Ovary (tissue), 3 donors: ENCODE data around the gene FUT9.

ENCODE experiments used
- POLR2A ChIP-seq: fragments of 450-650 bp; IDR thresholded peaks from one replicate; pipeline ENCODE4 v1.6.1; 2017; ENCODE audit warnings: antibody characterized with exemption, mild to moderate bottlenecking, moderate library complexity
- TF ChIP-seq, protein P1 (sequence below), 3 donors: fragments of 450-650 bp in 2 of 3; fragments of 200-600 bp in 1 of 3; IDR thresholded peaks; one replicate each; pipeline versions ENCODE4 v1.5.1 to v1.8.0; 2016 to 2022; ENCODE audit warnings: antibody characterized with exemption in 3 of 3, mild to moderate bottlenecking in 1 of 3
- donor health status: DM: no; HTN: no; CAD: no.

DNA sequence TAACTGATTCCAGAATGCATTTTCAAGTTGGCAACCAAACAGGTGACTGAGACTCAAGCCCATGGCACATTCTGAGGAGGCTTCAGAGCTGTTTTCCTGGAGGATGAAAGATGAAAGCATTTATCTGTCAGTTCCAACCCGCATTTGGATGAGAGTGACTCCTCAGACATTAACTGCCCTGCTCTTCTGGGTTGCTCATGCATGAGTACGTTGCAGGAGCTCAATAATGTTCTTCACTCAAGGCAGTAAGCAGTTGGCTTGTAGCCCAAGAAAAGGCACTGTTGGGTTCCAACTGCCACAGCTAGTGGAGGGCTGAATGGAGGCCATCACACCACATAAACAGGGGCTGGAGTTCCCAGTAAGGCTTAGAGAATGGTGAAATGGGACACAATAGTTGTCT is 155.3 kb downstream of the FUT9 start:
- TF ChIP-seq, protein P1, sequence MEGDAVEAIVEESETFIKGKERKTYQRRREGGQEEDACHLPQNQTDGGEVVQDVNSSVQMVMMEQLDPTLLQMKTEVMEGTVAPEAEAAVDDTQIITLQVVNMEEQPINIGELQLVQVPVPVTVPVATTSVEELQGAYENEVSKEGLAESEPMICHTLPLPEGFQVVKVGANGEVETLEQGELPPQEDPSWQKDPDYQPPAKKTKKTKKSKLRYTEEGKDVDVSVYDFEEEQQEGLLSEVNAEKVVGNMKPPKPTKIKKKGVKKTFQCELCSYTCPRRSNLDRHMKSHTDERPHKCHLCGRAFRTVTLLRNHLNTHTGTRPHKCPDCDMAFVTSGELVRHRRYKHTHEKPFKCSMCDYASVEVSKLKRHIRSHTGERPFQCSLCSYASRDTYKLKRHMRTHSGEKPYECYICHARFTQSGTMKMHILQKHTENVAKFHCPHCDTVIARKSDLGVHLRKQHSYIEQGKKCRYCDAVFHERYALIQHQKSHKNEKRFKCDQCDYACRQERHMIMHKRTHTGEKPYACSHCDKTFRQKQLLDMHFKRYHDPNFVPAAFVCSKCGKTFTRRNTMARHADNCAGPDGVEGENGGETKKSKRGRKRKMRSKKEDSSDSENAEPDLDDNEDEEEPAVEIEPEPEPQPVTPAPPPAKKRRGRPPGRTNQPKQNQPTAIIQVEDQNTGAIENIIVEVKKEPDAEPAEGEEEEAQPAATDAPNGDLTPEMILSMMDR (IDR thresholded peaks at IDR 0.05): no peak
- TF ChIP-seq POLR2A: no peak
